ENCODE results near the gene MRGPRD. TPM values are rescaled to one million over a fixed set of nuclear protein-coding genes. Genes with fewer than 3 reads are reported as not detected.

MRGPRD gene
- total and polyA plus RNA-seq, 11 donors = not detected

DNA sequence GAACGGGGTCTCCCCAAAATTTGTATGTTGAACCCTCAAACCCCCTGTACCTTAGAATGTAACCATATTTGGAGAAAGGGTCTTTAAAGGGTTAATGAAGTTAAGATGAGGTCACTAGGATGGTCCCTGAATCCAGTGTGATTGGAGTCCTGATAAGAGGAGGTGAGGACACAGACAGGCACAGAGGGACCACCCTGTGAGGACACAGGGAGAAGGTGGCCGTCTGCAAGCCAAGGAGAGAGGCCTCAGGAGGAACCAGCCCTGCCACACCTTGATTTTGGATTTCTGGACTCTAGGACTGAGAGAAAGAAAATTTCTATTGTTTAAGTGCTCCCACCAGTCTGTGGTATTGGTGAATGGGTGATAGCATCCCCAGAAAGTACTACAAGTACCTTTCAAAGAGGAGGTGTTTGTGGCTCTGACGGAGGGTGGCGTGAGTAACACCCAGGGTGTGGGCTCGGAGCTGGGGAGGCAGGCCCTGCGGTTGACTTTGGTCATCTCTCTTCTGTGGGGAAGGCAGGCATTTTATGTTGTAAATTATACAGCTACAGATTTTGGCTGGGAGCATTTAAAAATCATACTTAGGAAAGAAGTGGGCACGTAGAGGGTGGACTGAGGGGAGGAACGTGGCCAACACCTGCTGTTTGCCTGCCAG lies 18.4 kb upstream of the MRGPRD start:
- 80 to 91% (median 86%) methylated on average over 8 of the region's 8 CpGs for WGBS, 4 donors
- H3K9me3 ChIP-seq = no peaks in the 10 kb centered on the region
- peak overlapping the region in 2 of 12 donors; percentile 52 to 93 for H3K27ac ChIP-seq
- DNase-seq (peak in 1 of 5 donors; percentile 4), ATAC-seq (no peak)
- no peaks in the 10 kb centered on the region for H3K27me3 ChIP-seq
- peaks cover 0 to 1% (median 0%) of the 10 kb centered on the region in 9 donors for H3K36me3 ChIP-seq
- intact Hi-C loops (cut with DNase I) = no loop called here
- H3K4me1 ChIP-seq = peaks cover 0 to 23% (median 10%) of the 10 kb centered on the region in 12 donors
- TF ChIP-seq, protein P1, sequence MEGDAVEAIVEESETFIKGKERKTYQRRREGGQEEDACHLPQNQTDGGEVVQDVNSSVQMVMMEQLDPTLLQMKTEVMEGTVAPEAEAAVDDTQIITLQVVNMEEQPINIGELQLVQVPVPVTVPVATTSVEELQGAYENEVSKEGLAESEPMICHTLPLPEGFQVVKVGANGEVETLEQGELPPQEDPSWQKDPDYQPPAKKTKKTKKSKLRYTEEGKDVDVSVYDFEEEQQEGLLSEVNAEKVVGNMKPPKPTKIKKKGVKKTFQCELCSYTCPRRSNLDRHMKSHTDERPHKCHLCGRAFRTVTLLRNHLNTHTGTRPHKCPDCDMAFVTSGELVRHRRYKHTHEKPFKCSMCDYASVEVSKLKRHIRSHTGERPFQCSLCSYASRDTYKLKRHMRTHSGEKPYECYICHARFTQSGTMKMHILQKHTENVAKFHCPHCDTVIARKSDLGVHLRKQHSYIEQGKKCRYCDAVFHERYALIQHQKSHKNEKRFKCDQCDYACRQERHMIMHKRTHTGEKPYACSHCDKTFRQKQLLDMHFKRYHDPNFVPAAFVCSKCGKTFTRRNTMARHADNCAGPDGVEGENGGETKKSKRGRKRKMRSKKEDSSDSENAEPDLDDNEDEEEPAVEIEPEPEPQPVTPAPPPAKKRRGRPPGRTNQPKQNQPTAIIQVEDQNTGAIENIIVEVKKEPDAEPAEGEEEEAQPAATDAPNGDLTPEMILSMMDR (IDR thresholded peaks at IDR 0.05) = no peak
- TF ChIP-seq POLR2A (IDR thresholded peaks at IDR 0.05) = no peak
- no peak overlapping the region for H3K4me3 ChIP-seq

DNA sequence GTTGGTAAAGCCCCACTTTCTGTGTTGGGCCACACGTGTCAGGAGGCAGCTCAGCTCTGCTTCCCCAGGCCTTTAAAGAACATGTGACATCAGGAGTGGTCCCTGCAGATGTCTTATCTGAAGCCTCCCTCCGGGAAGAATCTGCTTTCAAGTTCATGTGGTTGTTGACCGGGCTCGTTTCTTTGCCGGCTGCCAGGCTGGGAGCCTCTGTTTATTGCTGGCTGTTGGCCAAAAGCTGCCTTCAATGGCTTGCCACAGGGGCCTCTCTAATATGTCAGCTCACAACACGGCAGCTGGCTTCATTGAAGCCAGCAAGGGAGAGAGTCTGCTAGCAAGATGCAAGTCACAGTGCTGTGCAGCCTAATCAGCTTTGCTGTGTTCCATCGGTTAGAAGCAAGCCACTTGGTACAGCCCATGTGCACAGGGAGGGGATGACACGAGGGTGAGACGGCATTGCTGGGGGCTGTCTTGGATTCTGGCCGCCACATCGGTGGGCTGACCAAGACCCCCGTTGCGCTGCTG lies 17.7 kb upstream of the MRGPRD start:
- 23 to 29% (median 24%) methylated on average over 13 of the region's 13 CpGs for WGBS, 4 donors
- ATAC-seq (peak in 3 of 4 donors; percentile 7 to 23 (median 10)), DNase-seq (peak in 1 of 5 donors; percentile 21)
- Histone ChIP-seq H3K9me3 (no peaks in the 10 kb centered on the region), H3K36me3 (no peaks in the 10 kb centered on the region), H3K4me3 (no peak overlapping the region), H3K27me3 (peaks cover 0 to 5% (median 0%) of the 10 kb centered on the region in 9 donors), H3K27ac (peak overlapping the region in 2 of 12 donors; percentile 52 to 93), H3K4me1 (peaks cover 0 to 23% (median 10%) of the 10 kb centered on the region in 12 donors)
- TF ChIP-seq, protein P1 (IDR thresholded peaks at IDR 0.05) = no peak
- no peak for TF ChIP-seq POLR2A (IDR thresholded peaks at IDR 0.05)
- intact Hi-C loops (cut with DNase I) = no loop called here

DNA sequence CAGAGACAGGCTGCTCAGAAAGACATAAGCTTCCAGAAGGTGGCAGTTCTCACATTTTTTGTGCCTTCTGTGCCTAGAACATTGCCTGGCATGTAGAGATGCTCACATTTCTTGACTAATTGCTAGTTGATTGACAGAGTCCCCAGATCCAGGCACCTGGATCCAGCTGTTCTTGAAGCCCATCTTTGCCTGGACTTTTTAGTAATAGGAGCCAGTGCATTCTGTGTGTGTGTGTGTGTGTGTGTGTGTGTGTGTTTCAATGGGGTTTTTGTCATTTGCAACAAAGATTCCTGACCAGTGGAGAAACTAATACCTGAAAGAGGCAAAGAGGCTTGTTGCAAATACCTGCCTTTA lies 17.2 kb upstream of the MRGPRD start:
- no peak overlapping the region for H3K4me3 ChIP-seq
- peaks cover 0 to 23% (median 10%) of the 10 kb centered on the region in 12 donors for H3K4me1 ChIP-seq
- intact Hi-C loops (cut with DNase I) = no loop called here
- ATAC-seq (no peak), DNase-seq (no peak)
- H3K9me3 ChIP-seq = no peaks in the 10 kb centered on the region
- no peaks in the 10 kb centered on the region for H3K36me3 ChIP-seq
- peaks cover 0 to 8% (median 0%) of the 10 kb centered on the region in 9 donors for H3K27me3 ChIP-seq
- peak overlapping the region in 1 of 12 donors; percentile 93 for H3K27ac ChIP-seq
- TF ChIP-seq, protein P1 (IDR thresholded peaks at IDR 0.05) = no peak
- no peak for TF ChIP-seq POLR2A (IDR thresholded peaks at IDR 0.05)

DNA sequence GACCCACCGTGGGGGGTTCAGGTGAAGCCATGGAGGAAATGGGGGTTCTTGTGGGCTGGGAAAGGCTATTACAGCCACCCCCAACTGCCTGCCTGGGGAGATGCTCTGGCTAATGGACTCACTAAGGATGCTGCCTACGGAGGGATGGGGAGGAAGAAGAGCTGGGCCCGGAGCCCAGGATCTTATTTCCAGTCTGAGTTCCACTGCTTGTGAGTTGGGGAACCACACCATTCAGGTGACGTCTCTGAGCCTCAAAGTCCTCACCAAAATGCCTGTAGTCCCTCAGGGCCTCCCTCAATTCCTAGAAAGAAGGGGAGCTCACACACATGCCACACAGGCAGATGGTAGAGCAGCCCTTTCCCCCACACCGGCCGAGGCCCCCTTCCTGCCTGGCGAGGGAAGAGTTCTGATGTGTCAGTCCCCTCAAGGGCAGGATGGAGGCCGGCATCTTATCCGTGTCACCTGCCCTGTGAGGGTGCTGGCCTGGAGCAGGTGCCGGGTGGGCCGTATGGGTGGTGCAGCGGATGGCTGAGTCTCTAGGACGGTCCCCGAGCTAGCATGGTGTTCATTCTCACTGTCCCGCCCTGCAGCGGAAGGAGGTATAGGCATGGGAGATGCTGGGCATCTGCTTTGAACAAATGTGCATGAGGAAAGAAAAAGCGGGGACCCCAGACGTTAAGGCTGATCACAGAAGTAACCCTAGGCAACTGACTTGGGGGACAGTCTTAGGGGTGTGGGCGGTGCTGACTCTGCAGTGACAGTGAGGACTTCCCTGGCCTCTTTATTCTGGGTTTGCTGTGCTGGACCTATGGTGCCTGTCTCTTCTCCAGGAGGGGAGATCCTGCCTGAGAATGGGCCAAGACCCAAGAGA lies 16.6 kb upstream of the MRGPRD start:
- no peaks in the 10 kb centered on the region for H3K9me3 ChIP-seq
- intact Hi-C loops (cut with DNase I) = no loop called here
- no peaks in the 10 kb centered on the region for H3K36me3 ChIP-seq
- peaks cover 0 to 23% (median 10%) of the 10 kb centered on the region in 12 donors for H3K4me1 ChIP-seq
- DNase-seq = peak in 1 of 5 donors; percentile 15
- H3K27ac ChIP-seq = peak overlapping the region in 1 of 12 donors; percentile 93
- ATAC-seq = no peak
- TF ChIP-seq, protein P1 (IDR thresholded peaks at IDR 0.05) = no peak
- no peak for TF ChIP-seq POLR2A (IDR thresholded peaks at IDR 0.05)
- peaks cover 0 to 13% (median 0%) of the 10 kb centered on the region in 9 donors for H3K27me3 ChIP-seq
- no peak overlapping the region for H3K4me3 ChIP-seq
- WGBS, 4 donors = 86 to 94% (median 90%) methylated on average over 16 to 19 of the region's 19 CpGs
